Islet precursor cell (in vitro differentiated cells): Measurements from ENCODE around the gene PDE4D.
A peak's percentile ranks its signal among the peaks of the same experiment; 100 is the strongest.

Experiments
- DNase-seq: peaks from one replicate; pipeline ENCODE4 v3.0.0-alpha.2; 2018

The PDE4D gene

GRCh38 chr5:59648949-59649921 lies 244.3 kb downstream of the PDE4D start:
- DNase-seq = no peak

DNA sequence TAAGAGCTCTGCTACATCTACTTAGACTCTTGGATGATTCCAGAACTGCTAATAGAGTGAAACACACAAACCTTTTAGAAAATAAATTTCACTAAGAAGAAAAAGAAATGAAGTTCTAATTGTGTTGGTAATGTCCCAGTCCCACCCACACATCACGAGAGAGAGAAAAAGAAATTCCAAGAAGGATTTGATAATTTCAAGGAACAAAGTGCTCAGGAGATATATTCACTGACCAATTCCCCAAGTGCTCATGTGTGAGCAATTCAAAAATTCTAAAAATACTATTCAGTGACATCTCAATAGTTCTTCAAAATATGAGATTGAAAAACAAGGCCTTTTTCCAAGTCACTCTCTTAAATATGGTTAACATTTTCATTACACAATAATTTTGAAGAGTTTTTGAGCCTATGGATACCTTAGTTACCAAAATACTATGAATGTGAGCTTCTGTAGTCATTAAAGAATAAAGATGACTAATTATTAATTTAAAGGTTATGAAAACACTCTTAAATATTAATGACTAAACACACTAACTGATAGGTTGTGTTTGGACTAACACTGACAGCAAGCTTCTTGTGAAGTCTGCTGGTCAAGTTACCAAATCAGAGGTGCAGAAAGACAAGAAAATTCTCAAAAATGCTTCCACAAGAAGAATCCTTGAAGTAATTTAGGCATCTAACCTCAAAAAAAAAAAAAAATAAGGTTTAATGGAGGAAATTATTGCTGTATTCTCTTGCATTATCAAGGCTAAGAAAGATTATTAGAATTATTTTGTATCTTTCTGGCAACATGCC lies 245.3 kb downstream of the PDE4D start:
- no peak for DNase-seq

GRCh38 chr5:59645380-59645779 lies 248.1 kb downstream of the PDE4D start:
- no peak for DNase-seq

- DNase-seq = peak; percentile 78
Measured at GRCh38 chr5:59640411-59640810, 253.1 kb downstream of the PDE4D start.

GRCh38 chr5:59637884-59638580 lies 255.5 kb downstream of the PDE4D start:
- DNase-seq = no peak

DNA sequence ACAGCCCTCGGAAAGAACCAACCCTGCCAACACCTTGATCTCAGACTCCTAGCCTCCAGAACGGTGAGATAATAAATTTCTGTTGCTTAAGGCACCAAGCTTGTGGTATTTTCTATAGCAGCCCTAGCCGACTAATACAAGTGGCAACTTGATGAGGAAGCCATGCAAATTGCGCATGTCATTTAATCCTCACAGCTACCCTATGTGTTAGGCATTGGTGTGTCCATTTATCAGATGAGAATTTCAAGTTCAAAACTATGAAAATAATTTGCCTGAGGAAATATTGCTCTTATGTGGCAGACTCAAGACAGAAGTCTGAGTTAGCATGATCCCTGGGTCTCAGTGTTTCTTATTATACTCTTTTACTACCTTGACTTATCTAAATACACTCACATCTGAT lies 264.0 kb downstream of the PDE4D start:
- no peak for DNase-seq

GRCh38 chr5:59628062-59628828 lies 265.3 kb downstream of the PDE4D start:
- no peak for DNase-seq

GRCh38 chr5:59624898-59625297 lies 268.6 kb downstream of the PDE4D start:
- no peak for DNase-seq

- DNase-seq = no peak
Measured at GRCh38 chr5:59622848-59623247, 270.7 kb downstream of the PDE4D start.

- no peak for DNase-seq
Measured at GRCh38 chr5:59621477-59621876, 272.0 kb downstream of the PDE4D start.

DNA sequence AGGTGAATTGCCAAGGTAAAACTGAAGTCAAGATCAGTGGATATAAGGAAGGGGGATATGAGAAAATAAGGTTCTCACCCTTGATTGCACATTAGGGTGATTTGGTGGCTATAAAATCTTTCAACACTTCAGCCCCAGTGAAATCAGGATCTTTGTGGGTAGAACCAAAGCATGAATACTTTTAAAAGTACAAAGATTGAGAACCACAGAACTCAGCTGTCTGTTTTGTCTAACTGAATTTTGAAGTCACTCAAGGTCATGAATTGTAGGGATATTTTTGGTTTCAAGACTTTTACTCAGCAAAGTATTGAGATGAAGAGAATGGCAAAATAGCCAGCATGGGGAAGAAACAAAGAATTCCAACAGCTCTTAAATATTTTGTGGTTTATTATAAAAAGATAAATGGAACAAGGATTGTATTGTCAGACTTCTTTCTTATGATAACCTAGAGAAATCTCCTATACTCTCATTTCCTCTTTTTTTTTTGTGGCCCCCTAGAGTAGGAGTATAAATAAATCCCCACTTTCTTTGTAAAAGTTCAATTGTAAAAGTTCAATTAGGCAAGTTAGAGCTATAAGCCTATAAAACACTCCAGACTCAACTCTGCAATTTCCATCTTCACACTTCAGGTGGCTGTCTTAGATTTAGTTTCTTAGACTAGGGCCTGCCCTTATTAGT lies 272.9 kb downstream of the PDE4D start:
- no peak for DNase-seq

GRCh38 chr5:59618644-59619043 lies 274.9 kb downstream of the PDE4D start:
- no peak for DNase-seq

GRCh38 chr5:59617186-59617771 lies 276.2 kb downstream of the PDE4D start:
- DNase-seq = no peak

- no peak for DNase-seq
Measured at GRCh38 chr5:59616413-59616812, 277.1 kb downstream of the PDE4D start.

DNA sequence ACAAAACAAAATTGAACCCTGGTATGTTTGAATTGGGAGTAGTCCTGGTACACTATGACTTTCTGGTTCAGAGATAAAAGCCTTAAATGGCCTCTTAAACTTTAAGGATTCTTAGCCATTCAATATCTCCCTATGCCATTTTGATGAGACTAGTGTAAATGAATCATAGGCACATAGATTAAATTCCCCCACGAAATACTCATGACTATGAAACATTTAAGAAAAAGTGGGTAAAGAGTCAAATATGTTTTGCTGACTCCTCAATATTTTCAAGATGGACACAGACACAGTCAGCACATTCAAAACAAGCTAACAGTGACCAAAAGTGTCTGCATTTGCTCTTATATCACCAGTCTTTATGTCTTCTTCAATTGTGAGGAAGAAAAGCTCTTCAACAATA lies 278.3 kb downstream of the PDE4D start:
- no peak for DNase-seq

- no peak for DNase-seq
Measured at GRCh38 chr5:59609501-59610265, 283.8 kb downstream of the PDE4D start.

- no peak for DNase-seq
Measured at GRCh38 chr5:59608745-59609144, 284.8 kb downstream of the PDE4D start.

GRCh38 chr5:59607138-59607765 lies 286.3 kb downstream of the PDE4D start:
- no peak for DNase-seq

GRCh38 chr5:59605915-59606314 lies 287.6 kb downstream of the PDE4D start:
- no peak for DNase-seq

DNA sequence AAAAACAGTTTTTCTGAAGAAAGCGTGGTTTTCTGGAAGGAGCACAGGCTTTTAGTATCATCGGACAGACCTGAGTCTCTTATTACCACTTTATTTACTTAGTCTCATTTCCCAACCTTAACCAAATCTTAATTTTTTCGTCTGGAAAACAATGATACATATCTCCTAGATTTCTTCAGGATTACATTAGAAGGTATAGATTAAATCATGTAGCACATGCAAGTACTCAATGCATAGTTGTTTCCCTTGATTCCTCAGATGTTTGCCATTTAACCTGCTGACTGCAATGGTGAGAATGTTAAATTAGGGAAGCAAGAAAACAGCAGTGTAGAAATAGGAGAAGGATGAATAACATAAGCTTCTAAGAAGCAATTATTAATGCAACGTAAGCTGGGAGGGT lies 289.4 kb downstream of the PDE4D start:
- DNase-seq = no peak
